IMR-90 (cell line): Measurements from ENCODE around the gene SPDEF. TPM values are rescaled to one million over a fixed set of nuclear protein-coding genes. Genes with fewer than 3 reads are reported as not detected.

ENCODE experiments used
- ATAC-seq: fragments of 200-7000 bp; cut with Tn5 transposase; 2 replicates; pipeline ENCODE4 v1.9.1; 2020; ENCODE audit warnings: low read depth, mild to moderate bottlenecking, moderate library complexity
- BruUV-seq: library from RNA; stranded (reverse); fragments of 400-500 nt; replicated peaks from 2 replicates; lab custom pipeline; 2021; lab: Mats Ljungman, UMichigan
- CTCF ChIA-PET: fragments of 300-600 bp; formaldehyde crosslinking; extraction: SDS; loops from one replicate; lab custom pipeline; 2021; ENCODE audit warnings: antibody characterized with exemption; lab: Yijun Ruan, JAX
- POLR2A ChIA-PET: fragments of 300-600 bp; sonication (Branson Sonifier 250); formaldehyde crosslinking; loops from one replicate; lab custom pipeline; 2022; ENCODE audit warnings: antibody characterized with exemption; ENCODE audit not compliant: unreplicated experiment; lab: Charles Lee
- DNase-seq: peaks from one replicate; pipeline ENCODE4 v3.0.0; 2013
- H2AFZ ChIP-seq: replicated peaks from 2 replicates; pipeline ENCODE3; 2013; ENCODE audit warnings: low read length, mild to moderate bottlenecking; ENCODE audit not compliant: poor library complexity
- H2AK5ac ChIP-seq: 2 replicates; pipeline ENCODE4 v1.6.1; 2013; ENCODE audit warnings: low read depth, low read length, inconsistent platforms
- H2AK9ac ChIP-seq: replicated peaks from 2 replicates; pipeline ENCODE3; 2013; ENCODE audit warnings: mild to moderate bottlenecking, low read depth, low read length, moderate library complexity; ENCODE audit not compliant: poor library complexity
- H2BK120ac ChIP-seq: 2 replicates; pipeline ENCODE4 v1.6.1; 2013; ENCODE audit warnings: low read depth, low read length, inconsistent platforms
- H2BK15ac ChIP-seq: 3 replicates; pipeline ENCODE4 v1.6.1; 2013; ENCODE audit warnings: low read depth, low read length, inconsistent platforms
- H2BK20ac ChIP-seq: 2 replicates; pipeline ENCODE4 v1.6.1; 2013; ENCODE audit warnings: low read depth, mild to moderate bottlenecking, inconsistent platforms, low read length, moderate library complexity
- H2BK5ac ChIP-seq: 2 replicates; pipeline ENCODE4 v1.6.1; 2013; ENCODE audit warnings: mild to moderate bottlenecking, low read depth, low read length, inconsistent platforms; ENCODE audit not compliant: poor library complexity, severe bottlenecking
- H3K14ac ChIP-seq: replicated peaks from 2 replicates; pipeline ENCODE4 v1.6.1; 2013; ENCODE audit warnings: low read depth, low read length, inconsistent platforms
- H3K18ac ChIP-seq: 2 replicates; pipeline ENCODE4 v1.6.1; 2013; ENCODE audit warnings: low read depth, low read length, control low read depth
- H3K23ac ChIP-seq: 2 replicates; pipeline ENCODE4 v1.6.1; 2013; ENCODE audit warnings: low read depth, low read length, inconsistent platforms
- H3K27ac ChIP-seq: 2 replicates; pipeline ENCODE4 v1.5.1; 2013; ENCODE audit warnings: mild to moderate bottlenecking, control low read depth, low read length; ENCODE audit not compliant: insufficient read depth
- H3K27me3 ChIP-seq: 2 replicates; pipeline ENCODE4 v1.6.1; 2013; ENCODE audit warnings: low read length; ENCODE audit not compliant: control insufficient read depth, insufficient read depth
- H3K36me3 ChIP-seq: 2 replicates; pipeline ENCODE4 v1.6.1; 2013; ENCODE audit warnings: low read length, mixed read lengths; ENCODE audit not compliant: control insufficient read depth, insufficient read depth
- H3K4ac ChIP-seq: 2 replicates; pipeline ENCODE4 v1.6.1; 2013; ENCODE audit warnings: low read depth, low read length, inconsistent platforms
- H3K4me1 ChIP-seq: 2 replicates; pipeline ENCODE4 v1.6.1; 2013; ENCODE audit warnings: low read length, mixed read lengths; ENCODE audit not compliant: control insufficient read depth, insufficient read depth
- H3K4me2 ChIP-seq: 2 replicates; pipeline ENCODE4 v1.6.1; 2013; ENCODE audit warnings: low read depth, mild to moderate bottlenecking, control low read depth, low read length, moderate library complexity
- H3K4me3 ChIP-seq: 2 replicates; pipeline ENCODE4 v1.5.1; 2013; ENCODE audit warnings: low read depth, mild to moderate bottlenecking, control low read depth, low read length, moderate library complexity; ENCODE audit not compliant: insufficient read depth
- H3K56ac ChIP-seq: 2 replicates; pipeline ENCODE4 v1.6.1; 2013; ENCODE audit warnings: low read length, inconsistent platforms; ENCODE audit not compliant: insufficient read depth; ENCODE audit errors: extremely low read depth
- H3K79me1 ChIP-seq, 2 experiments: 2 replicates each; pipeline ENCODE4 v1.6.1; 2013; ENCODE audit warnings: low read length in 2 of 2, inconsistent platforms in 1 of 2, low read depth in 1 of 2
- H3K9ac ChIP-seq: 2 replicates; pipeline ENCODE4 v1.6.1; 2013; ENCODE audit warnings: low read depth, low read length, control low read depth
- H3K9me1 ChIP-seq: 2 replicates; pipeline ENCODE4 v1.6.1; 2013; ENCODE audit warnings: low read length, inconsistent platforms; ENCODE audit not compliant: insufficient read depth
- H3K9me3 ChIP-seq: 2 replicates; pipeline ENCODE4 v1.6.1; 2013; ENCODE audit warnings: low read length; ENCODE audit not compliant: control insufficient read depth, insufficient read depth
- H4K20me1 ChIP-seq: 2 replicates; pipeline ENCODE4 v1.6.1; 2013; ENCODE audit warnings: low read length, inconsistent platforms; ENCODE audit not compliant: insufficient read depth
- H4K5ac ChIP-seq: 2 replicates; pipeline ENCODE4 v1.6.1; 2013; ENCODE audit warnings: mild to moderate bottlenecking, low read depth, low read length, control low read depth
- H4K8ac ChIP-seq, 2 experiments: 2 replicates each; pipeline ENCODE4 v1.6.1; 2013; ENCODE audit warnings: low read depth in 2 of 2, low read length in 2 of 2, control low read depth in 1 of 2, inconsistent platforms in 1 of 2
- H4K91ac ChIP-seq: 2 replicates; pipeline ENCODE4 v1.6.1; 2013; ENCODE audit warnings: low read depth, low read length, inconsistent platforms; ENCODE audit not compliant: insufficient read depth
- BHLHE40 ChIP-seq: fragments of 150-350 bp; IDR thresholded peaks from 2 replicates; pipeline ENCODE4 v1.6.1; 2016; ENCODE audit warnings: mild to moderate bottlenecking, low read depth, low read length
- CEBPB ChIP-seq: IDR thresholded peaks from 2 replicates; pipeline ENCODE4 v1.6.1; 2012; ENCODE audit warnings: low read depth, low read length, improper control_type of control experiment
- CHD1 ChIP-seq: IDR thresholded peaks from 2 replicates; pipeline ENCODE4 v1.6.1; 2012; ENCODE audit warnings: low read depth, low read length, improper control_type of control experiment
- FOS ChIP-seq: fragments of 150-350 bp; IDR thresholded peaks from 2 replicates; pipeline ENCODE4 v1.6.1; 2016; ENCODE audit warnings: low read depth, low read length
- MAFK ChIP-seq: IDR thresholded peaks from 2 replicates; pipeline ENCODE4 v1.6.1; 2012; ENCODE audit warnings: low read depth, low read length, improper control_type of control experiment
- MAZ ChIP-seq: IDR thresholded peaks from 2 replicates; pipeline ENCODE4 v1.6.1; 2012; ENCODE audit warnings: low read depth, mild to moderate bottlenecking, low read length, improper control_type of control experiment, moderate library complexity, borderline replicate concordance
- MXI1 ChIP-seq: IDR thresholded peaks from 2 replicates; pipeline ENCODE4 v1.6.1; 2012; ENCODE audit warnings: low read depth, mild to moderate bottlenecking, low read length, moderate library complexity, borderline replicate concordance
- NFE2L2 ChIP-seq: fragments of 150-350 bp; IDR thresholded peaks from 2 replicates; pipeline ENCODE4 v1.6.1; 2016; ENCODE audit warnings: low read depth, mild to moderate bottlenecking, low read length
- POLR2A ChIP-seq: IDR thresholded peaks from 2 replicates; pipeline ENCODE4 v1.6.1; 2012; ENCODE audit warnings: mild to moderate bottlenecking, low read depth, low read length
- RAD21 ChIP-seq: IDR thresholded peaks from 2 replicates; pipeline ENCODE4 v1.6.1; 2012; ENCODE audit warnings: low read length, improper control_type of control experiment
- RCOR1 ChIP-seq: IDR thresholded peaks from 2 replicates; pipeline ENCODE4 v1.6.1; 2012; ENCODE audit warnings: mild to moderate bottlenecking, low read length, improper control_type of control experiment; ENCODE audit not compliant: insufficient replicate concordance
- RFX5 ChIP-seq: IDR thresholded peaks from 2 replicates; pipeline ENCODE4 v1.8.0; 2012; ENCODE audit warnings: low read depth, mild to moderate bottlenecking, low read length, moderate library complexity
- SMC3 ChIP-seq: fragments of 150-350 bp; IDR thresholded peaks from 2 replicates; pipeline ENCODE4 v1.6.1; 2016; ENCODE audit warnings: low read depth, mild to moderate bottlenecking, antibody characterized with exemption, low read length, moderate library complexity
- WGBS, 2 experiments: methylation state at CpG; one replicate each; pipeline versions ENCODE4 v1.1.5 to v1.1.7; 2013; ENCODE audit warnings: missing lambda C conversion rate in 2 of 2; ENCODE audit not compliant: insufficient read length in 1 of 2; ENCODE audit errors: extremely low coverage in 2 of 2; 5-methylcytosine and 5-hydroxymethylcytosine counted together
- dilution Hi-C: fragments of 300-500 bp; cut with HindIII; formaldehyde crosslinking; loops from one replicate; pipeline ENCODE4 v1.14.3; 2018; ENCODE audit warnings: low sequenced_read_pairs; ENCODE audit not compliant: unreplicated experiment
- in situ Hi-C: fragments of 300-500 bp; cut with MboI; formaldehyde crosslinking; loops from 3 replicates; pipeline ENCODE4 v1.14.3; 2019; ENCODE audit warnings: low sequenced_read_pairs, inconsistent platforms, mixed read lengths
- intact Hi-C: fragments of 100-400 bp; cut with micrococcal nuclease; formaldehyde crosslinking; loops from 2 replicates; pipeline ENCODE4 v1.10.0; 2022
- polyA plus RNA-seq, 3 experiments: library from polyadenylated mRNA; depleted of rRNA; stranded (reverse); fragments of >200 nt; gene quantifications; 2 replicates each; pipeline ENCODE4 v1.2.3, GENCODE V29; 2012; ENCODE audit warnings: low replicate concordance in 1 of 3
- total RNA-seq: library from RNA; depleted of rRNA; stranded (reverse); fragments of >200 nt; gene quantifications from 2 replicates; pipeline ENCODE4 v1.2.3, GENCODE V29; 2012
- TF ChIP-seq, protein P1 (sequence below): fragments of 150-350 bp; IDR thresholded peaks from 2 replicates; pipeline ENCODE4 v1.6.1; 2016; ENCODE audit warnings: low read depth, mild to moderate bottlenecking, low read length, moderate library complexity, borderline replicate concordance
- TF ChIP-seq, protein P2 (sequence below): fragments of 150-350 bp; IDR thresholded peaks from 2 replicates; pipeline ENCODE4 v1.6.1; 2017; ENCODE audit warnings: mild to moderate bottlenecking, antibody characterized with exemption, low read length, low read depth
- TF ChIP-seq, protein P3 (sequence below): conservative IDR thresholded peaks from 2 replicates; pipeline ENCODE4 v1.5.1; 2012; ENCODE audit warnings: mild to moderate bottlenecking, low read depth, low read length, improper control_type of control experiment

Gene SPDEF
- total and polyA plus RNA-seq, 2 of the 4 experiments (the other 2 are of a cell fraction) = 0.05 TPM; not detected in 1

DNA sequence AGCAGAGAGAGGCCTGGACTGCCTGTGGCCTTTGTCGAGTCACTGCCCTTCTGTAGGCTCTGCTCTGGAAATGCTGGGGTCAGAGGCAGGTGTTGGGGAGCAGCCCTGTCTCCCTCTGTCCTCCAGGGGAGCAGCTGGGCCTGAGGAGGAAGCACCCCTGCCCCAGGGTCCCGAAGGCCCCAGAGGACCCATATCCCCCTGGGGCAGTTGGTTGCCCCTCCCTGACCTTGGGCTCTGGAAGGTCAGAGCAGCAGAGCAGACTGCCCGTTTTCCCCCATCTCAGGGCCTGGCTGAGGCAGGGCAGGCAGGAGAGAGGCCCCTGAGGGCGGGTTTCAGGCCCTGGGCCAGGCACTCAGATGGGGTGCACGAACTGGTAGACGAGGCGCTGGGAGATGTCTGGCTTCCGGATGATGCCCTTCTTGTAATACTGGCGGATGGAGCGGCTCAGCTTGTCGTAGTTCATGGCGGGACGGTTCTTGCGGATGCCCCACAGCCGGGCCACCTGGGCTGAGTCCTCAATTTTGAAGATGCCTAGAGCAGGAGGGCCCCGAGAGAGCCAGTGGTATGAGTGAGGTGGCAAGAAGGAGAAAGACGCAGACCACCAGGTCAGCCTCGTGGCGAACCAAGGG, 18.1 kb downstream of the SPDEF start:
- no peak overlapping the region for H2AK9ac ChIP-seq
- WGBS, 2 experiments = 79% methylated on average over 8 of the region's 19 CpGs; no CpG with 5 or more reads in 1 of the 2 experiments
- H4K8ac ChIP-seq = no peak overlapping the region
- TF ChIP-seq, protein P1, sequence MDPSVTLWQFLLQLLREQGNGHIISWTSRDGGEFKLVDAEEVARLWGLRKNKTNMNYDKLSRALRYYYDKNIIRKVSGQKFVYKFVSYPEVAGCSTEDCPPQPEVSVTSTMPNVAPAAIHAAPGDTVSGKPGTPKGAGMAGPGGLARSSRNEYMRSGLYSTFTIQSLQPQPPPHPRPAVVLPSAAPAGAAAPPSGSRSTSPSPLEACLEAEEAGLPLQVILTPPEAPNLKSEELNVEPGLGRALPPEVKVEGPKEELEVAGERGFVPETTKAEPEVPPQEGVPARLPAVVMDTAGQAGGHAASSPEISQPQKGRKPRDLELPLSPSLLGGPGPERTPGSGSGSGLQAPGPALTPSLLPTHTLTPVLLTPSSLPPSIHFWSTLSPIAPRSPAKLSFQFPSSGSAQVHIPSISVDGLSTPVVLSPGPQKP = no peak
- TF ChIP-seq RAD21 = no peak
- no peak for TF ChIP-seq RFX5
- no peak for TF ChIP-seq NFE2L2
- no peak for TF ChIP-seq POLR2A
- no peak for TF ChIP-seq CHD1
- TF ChIP-seq MXI1 = no peak
- TF ChIP-seq SMC3 = no peak
- no peak for TF ChIP-seq CEBPB
- no peak for TF ChIP-seq MAFK
- TF ChIP-seq RCOR1 = no peak
- TF ChIP-seq, protein P2, sequence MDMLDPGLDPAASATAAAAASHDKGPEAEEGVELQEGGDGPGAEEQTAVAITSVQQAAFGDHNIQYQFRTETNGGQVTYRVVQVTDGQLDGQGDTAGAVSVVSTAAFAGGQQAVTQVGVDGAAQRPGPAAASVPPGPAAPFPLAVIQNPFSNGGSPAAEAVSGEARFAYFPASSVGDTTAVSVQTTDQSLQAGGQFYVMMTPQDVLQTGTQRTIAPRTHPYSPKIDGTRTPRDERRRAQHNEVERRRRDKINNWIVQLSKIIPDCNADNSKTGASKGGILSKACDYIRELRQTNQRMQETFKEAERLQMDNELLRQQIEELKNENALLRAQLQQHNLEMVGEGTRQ = no peak
- TF ChIP-seq MAZ = no peak
- TF ChIP-seq BHLHE40 = no peak
- TF ChIP-seq FOS = no peak
- TF ChIP-seq, protein P3, sequence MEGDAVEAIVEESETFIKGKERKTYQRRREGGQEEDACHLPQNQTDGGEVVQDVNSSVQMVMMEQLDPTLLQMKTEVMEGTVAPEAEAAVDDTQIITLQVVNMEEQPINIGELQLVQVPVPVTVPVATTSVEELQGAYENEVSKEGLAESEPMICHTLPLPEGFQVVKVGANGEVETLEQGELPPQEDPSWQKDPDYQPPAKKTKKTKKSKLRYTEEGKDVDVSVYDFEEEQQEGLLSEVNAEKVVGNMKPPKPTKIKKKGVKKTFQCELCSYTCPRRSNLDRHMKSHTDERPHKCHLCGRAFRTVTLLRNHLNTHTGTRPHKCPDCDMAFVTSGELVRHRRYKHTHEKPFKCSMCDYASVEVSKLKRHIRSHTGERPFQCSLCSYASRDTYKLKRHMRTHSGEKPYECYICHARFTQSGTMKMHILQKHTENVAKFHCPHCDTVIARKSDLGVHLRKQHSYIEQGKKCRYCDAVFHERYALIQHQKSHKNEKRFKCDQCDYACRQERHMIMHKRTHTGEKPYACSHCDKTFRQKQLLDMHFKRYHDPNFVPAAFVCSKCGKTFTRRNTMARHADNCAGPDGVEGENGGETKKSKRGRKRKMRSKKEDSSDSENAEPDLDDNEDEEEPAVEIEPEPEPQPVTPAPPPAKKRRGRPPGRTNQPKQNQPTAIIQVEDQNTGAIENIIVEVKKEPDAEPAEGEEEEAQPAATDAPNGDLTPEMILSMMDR = no peak
- POLR2A ChIA-PET = interaction anchor here (0.6 kb wide), 1 partner anchor 274 kb away, joined by 9 read pairs; no protein-coding TSS in a partner anchor
- peaks cover 8% of the 10 kb centered on the region; the same call in 1 of the 2 replicates for H3K27me3 ChIP-seq
- no peaks in the 10 kb centered on the region for H3K4me1 ChIP-seq
- ATAC-seq (no peak), DNase-seq (no peak)
- H3K4ac ChIP-seq = no peak overlapping the region
- H2BK120ac ChIP-seq = no peak overlapping the region
- CTCF ChIA-PET = no interaction called here
- H3K79me1 ChIP-seq = no peaks in the 10 kb centered on the region
- no peaks in the 10 kb centered on the region for H3K36me3 ChIP-seq
- H3K18ac ChIP-seq = no peak overlapping the region
- dilution Hi-C loops = no loop called here
- H3K9me1 ChIP-seq = no peaks in the 10 kb centered on the region
- H3K27ac ChIP-seq = no peak overlapping the region
- intact Hi-C loops = no loop called here
- H2AK5ac ChIP-seq = no peak overlapping the region
- H3K9me3 ChIP-seq = no peaks in the 10 kb centered on the region
- no peak overlapping the region for H2BK20ac ChIP-seq
- no peak overlapping the region for H4K5ac ChIP-seq
- H2AFZ ChIP-seq = no peak overlapping the region
- no peak overlapping the region for H2BK5ac ChIP-seq
- no peaks in the 10 kb centered on the region for H4K20me1 ChIP-seq
- no peak overlapping the region for H3K9ac ChIP-seq
- H3K23ac ChIP-seq = no peak overlapping the region
- H2BK15ac ChIP-seq = no peak overlapping the region
- no peak overlapping the region for H3K4me3 ChIP-seq
- no peak overlapping the region for H3K4me2 ChIP-seq
- H3K56ac ChIP-seq = no peak overlapping the region
- no TSS peak for BruUV-seq
- H3K14ac ChIP-seq = no peak overlapping the region
- in situ Hi-C loops = no loop called here
- no peak overlapping the region for H4K91ac ChIP-seq
